ENCODE data around the gene CAMK2B. TPM values are rescaled to one million over a fixed set of nuclear protein-coding genes. Genes with fewer than 3 reads are reported as not detected.

CAMK2B gene
- total RNA-seq, 1 donor from 2014 or later = not detected

- no peak for TF ChIP-seq CTCF (conservative IDR thresholded peaks at IDR 0.05; ENCODE audit: low read depth, low read length)
- H3K4me3 ChIP-seq (ENCODE audit: low read depth, low read length) = no peak overlapping the region
- DNase-seq (ENCODE audit: low read depth) = no peak
Measured at GRCh38 chr7:44305564-44306507, 19.6 kb downstream of the CAMK2B start.

- no peak for TF ChIP-seq CTCF (conservative IDR thresholded peaks at IDR 0.05; ENCODE audit: low read depth, low read length)
- DNase-seq (ENCODE audit: low read depth) = no peak
Measured at GRCh38 chr7:44294325-44295069, 30.9 kb downstream of the CAMK2B start.

GRCh38 chr7:44293561-44294324 lies 31.7 kb downstream of the CAMK2B start:
- no peak for TF ChIP-seq CTCF (conservative IDR thresholded peaks at IDR 0.05; ENCODE audit: low read depth, low read length)
- H3K4me3 ChIP-seq (ENCODE audit: low read depth, low read length) = no peak overlapping the region
- no peak for DNase-seq (ENCODE audit: low read depth)

More at GRCh38 chr7:44294325-44295069, 30.9 kb downstream of the CAMK2B start:
- H3K4me3 ChIP-seq (ENCODE audit: low read depth, low read length) = no peak overlapping the region

GRCh38 chr7:44292876-44293560 lies 32.4 kb downstream of the CAMK2B start:
- DNase-seq (ENCODE audit: low read depth) = no peak
- TF ChIP-seq CTCF (conservative IDR thresholded peaks at IDR 0.05; ENCODE audit: low read depth, low read length) = no peak
- H3K4me3 ChIP-seq (ENCODE audit: low read depth, low read length) = no peak overlapping the region

GRCh38 chr7:44292420-44292817 lies 33.0 kb downstream of the CAMK2B start:
- no peak for DNase-seq (ENCODE audit: low read depth)
- H3K4me3 ChIP-seq (ENCODE audit: low read depth, low read length) = no peak overlapping the region
- no peak for TF ChIP-seq CTCF (conservative IDR thresholded peaks at IDR 0.05; ENCODE audit: low read depth, low read length)

GRCh38 chr7:44291733-44292419 lies 33.5 kb downstream of the CAMK2B start:
- no peak for TF ChIP-seq CTCF (conservative IDR thresholded peaks at IDR 0.05; ENCODE audit: low read depth, low read length)
- H3K4me3 ChIP-seq (ENCODE audit: low read depth, low read length) = no peak overlapping the region
- DNase-seq (ENCODE audit: low read depth) = no peak

Data from epithelial cell of proximal tubule (primary cell).